GM19240 (cell line): Measurements from ENCODE around the gene MGAT3.

Experiments
- DNase-seq: peaks from one replicate; pipeline ENCODE4 v3.0.0; 2011; ENCODE audit warnings: low spot score; ENCODE audit not compliant: insufficient read length

The MGAT3 gene

DNA sequence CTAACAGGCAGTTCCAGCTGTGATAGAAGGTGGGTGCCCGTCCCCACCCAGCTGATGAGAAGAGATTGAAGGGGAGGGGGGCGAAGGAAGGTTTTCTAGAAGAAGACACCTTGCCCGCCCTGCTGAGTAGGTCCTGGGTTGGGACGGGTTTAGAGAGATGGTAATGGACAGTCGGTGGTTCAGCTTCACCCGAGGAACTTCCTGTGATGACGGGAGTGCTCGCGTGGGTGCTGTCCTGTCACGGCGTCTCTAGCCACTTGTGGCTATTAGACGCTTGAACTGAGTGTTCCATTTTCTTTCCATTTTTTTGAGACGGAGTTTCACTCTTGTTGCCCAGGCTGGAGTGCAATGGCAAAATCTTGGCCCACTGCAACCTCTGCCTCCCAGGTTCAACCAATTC, 27.6 kb upstream of the MGAT3 start:
- no peak for DNase-seq

DNA sequence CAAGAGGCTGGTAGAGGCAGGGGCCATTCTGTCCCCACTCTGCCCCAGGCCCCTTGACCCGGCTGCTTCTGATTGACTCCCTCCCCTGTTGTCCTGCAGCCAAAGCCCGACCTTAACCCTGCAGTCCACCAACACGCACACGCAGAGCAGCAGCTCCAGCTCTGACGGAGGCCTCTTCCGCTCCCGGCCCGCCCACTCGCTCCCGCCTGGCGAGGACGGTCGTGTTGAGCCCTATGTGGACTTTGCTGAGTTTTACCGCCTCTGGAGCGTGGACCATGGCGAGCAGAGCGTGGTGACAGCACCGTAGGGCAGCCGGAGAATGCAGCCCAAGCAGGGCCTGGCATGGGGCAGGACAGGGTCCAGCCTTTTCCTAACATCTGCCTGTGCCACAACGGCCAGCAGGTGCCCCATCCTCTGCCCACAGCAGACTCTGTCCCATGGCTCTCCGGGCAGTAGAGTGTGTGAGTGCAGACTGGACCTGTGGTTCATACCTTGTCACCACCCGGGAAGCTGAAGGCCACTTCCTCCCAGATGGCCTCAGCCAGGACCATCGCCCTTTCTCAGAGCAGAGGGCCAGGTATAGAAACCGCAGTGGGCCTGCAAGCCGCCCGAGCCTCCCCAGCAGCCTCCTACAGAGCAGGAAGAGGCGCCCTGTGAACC, 26.8 kb upstream of the MGAT3 start:
- no peak for DNase-seq

DNA sequence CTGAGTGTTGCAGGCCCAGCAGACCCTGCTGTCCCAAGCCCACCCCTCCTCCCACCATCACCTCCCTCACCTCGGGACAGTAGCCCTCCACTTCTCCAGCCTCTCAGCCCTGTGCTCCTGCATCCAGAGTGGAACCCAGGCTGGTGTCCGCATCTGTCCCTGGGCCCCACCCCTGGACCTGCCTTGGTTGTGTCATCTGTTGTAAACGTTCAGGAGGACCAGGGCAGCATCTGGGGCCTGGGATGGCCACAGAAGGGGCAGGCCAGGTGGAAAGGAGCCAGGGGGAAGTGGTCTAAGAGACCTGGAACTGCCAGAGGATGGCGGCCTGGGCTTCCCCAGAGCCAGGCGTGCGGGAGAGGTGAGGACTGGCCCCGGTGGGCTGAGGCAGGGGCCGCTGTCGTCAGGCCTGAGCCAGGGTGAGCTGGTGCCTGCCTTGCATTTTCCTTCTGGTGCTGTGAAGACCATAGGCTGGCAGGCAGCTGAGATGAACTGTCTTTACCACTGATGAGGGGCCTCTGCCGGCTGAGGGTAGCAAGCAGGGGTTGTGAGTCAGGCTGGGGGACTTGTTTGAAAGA, 26.1 kb upstream of the MGAT3 start:
- DNase-seq, result no peak

DNA sequence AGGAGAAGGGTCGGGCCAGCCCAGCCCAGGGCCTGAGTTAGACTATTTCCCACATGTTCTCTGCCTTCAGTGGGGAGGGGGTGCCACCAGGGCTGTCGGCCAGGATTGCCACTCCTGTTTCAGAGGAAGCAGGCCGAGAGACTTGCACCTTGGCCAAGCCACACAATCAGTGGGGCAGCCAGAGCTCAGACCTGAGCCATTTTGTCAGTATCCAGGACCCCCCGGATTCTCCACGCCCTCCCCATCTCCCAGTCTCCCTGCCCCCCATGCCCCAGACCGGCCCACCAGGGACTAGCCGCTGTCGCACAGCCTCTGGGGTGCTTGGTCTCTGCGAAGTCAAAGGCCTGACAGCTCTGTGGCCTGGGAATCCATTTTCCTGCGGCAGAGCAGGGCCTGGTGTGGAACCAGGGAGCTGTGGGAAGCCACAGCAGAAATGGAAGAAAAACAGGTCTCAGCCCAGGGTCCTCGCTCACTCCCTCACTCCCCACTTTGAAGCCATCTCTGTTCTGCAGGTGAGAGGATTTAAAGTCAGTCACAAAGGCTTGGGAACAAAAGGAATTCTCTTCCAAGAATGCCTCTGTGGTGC, 25.5 kb upstream of the MGAT3 start:
- no peak for DNase-seq

DNA sequence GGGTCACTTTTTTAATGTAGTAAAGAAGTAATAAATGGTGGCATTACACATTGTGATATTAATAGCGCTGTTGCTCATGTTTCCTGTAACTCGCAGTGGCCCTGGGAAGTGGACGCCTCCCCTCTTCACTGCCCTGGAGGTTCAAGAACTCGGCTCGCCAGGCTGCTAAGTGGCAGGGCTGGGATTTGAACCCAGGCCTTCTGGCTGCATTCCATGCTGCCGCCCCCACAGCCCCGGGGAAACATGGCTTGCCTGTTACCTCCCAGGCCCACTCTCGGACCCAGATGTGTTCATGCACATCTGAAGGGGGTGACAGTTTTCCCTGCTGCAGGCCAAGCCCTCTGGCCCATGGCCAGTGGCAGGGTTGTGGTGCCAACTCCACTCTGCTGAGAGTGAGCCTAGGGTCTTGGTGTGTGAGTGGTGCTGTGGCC, 25.0 kb upstream of the MGAT3 start:
- no peak for DNase-seq

DNA sequence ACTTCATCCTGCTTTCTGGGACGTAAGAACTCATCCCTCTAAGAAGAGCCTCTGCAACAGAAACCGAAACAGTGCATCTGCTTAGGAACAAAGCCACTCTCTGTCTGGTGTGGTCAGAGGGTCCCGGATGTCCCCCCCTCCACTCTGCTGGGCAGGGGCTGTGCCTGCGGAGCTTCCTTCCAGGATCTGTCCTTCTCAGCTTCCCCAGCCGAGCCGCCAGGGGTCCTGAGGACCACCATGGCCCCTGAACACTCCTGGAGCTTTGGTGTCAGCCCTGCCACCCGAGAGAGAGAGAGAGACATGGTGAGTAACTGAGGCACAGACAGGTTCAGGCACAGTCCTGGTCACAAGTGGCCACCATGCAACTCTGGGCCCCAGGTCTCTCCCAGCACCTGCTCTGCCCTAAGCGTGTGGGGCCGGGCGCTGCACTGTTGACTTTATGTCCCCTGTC, 24.4 kb upstream of the MGAT3 start:
- no peak for DNase-seq

DNA sequence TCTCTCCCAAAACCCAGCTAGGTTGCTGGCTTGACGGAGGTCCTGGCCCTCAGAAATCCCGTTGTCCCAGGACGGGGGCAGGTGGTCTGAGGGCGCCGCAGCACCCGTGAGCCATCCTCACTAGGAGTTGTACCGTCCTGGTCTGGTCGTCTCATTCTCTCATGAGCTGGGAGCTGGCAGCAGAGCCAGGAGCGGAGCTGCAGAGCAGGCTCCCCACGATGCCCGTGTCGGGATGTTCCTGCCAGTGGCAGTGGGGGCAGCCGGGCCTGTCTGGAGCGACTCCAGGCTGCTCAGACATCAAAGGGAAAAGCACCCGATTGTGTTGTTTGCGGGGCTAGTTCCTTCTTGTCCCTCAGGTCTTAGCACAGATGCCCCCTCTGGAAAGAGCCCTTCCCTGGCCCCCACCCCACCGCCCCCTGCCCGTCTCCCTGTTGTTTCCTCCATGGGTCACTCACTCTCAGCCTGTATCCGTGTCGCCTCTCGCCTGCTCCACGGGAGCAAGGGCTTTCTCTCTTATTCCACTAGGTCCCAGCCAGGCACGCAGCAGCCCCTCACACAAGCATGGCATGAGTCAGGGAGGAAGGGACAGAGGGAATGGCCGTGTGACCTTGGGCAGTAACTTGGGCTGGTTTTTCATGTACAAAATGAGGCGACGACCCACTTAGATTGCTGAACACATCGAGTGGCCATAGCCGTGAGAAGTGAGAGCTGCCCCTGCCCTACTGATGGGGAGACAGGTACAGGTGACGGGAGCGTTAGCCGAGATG, 23.2 kb upstream of the MGAT3 start:
- no peak for DNase-seq

DNA sequence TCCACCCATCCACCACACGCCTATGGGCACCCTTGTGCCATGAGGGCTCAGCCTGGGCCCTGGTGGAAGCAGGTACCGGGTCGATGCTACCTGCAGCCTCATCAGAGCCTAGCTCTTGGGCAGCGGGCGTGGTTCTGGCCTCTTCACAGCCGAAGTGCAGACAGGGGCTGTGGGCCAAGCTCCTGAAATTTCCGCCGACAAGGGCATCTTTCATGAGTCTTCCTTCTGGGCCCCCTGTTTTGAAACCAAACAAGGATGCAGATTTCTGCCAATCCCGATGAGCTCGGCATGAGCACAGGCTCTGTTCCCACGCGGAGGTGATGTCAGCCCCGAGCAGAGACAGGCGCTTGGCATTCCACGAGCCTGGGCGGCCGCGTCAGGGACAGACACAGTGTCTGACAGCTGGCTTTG, 22.6 kb upstream of the MGAT3 start:
- no peak for DNase-seq

DNA sequence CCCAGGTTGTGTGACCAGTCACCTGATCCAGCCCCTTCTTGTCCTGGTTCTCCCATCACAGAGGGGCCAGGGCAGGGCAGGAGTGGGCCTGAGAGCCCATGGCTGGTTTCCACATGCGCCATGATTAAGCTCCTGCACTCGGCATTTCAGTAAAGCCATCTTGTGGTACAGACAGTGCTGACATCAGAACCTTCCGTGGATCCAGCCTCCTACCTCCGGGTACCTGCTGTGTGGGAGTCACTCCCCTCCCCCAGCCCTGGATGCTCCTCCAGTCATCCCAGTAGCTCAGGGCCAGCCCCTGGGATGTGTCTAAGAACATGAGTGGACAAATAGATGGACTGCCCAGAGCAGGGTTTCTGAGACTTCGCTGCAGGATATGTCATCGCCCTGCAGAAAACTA, 22.1 kb upstream of the MGAT3 start:
- no peak for DNase-seq

DNA sequence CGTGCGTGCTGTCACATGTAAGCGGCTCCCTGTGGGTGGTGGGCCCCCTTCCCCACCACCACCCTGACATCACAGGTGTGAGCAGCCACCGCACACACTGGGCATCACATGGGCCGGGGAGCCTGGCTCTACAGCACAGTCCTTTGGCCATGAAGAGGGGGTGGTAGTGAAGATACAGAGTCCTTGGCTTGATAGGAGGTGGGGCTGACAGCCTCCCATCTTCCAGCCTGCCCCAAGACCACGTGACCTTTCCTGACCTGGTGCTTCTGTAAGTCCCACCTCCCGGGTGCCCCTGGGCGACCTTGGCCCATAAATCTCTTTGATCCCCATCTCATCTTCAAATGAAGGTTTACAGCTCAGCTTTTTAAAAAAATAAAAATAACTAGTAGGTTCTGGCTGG, 21.2 kb upstream of the MGAT3 start:
- no peak for DNase-seq

DNA sequence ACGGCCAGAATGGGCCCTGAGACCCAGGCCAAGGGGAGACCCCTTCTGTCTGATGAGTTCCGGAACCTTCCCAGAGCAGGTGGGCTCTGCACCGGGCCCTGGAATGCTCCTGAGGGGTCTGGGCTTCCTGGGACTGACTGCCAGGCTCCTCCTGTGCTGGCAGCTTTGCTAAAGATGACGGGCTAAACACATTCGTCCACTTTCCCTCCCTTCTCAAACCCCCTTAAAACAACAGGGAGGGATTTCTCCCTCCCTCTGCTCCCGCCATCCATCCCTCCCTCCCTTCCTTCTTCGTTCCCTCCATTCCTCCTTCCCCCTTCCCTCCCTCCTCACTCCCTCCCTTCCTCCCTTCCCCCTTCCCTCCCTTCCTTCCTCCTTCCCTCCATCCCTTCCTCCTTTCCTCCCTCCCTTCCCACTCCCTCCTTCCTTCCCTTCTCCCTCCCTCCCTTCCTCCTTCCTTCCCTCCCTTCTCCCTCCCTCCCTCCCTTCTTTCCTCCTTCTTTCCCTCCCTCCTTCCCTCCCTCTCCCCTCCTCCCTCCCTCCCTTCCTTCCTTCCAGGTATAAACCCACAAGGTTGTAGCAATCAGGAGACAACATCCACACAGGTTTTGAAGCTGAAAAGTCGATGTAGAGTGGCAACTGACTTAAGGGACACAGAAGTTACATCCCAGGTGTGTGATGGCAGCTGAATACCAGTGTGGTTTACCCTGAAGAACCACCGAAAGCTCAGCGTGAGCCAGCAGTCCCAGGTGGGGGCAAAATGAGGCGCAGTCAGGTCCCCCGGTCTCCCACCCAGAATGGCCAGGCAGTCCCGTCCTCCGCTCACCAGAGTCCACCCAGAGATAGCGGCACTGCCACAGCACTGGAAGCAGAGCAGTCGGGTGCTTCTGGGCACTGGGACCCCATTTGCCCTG, 18.8 kb upstream of the MGAT3 start:
- DNase-seq, result no peak

DNA sequence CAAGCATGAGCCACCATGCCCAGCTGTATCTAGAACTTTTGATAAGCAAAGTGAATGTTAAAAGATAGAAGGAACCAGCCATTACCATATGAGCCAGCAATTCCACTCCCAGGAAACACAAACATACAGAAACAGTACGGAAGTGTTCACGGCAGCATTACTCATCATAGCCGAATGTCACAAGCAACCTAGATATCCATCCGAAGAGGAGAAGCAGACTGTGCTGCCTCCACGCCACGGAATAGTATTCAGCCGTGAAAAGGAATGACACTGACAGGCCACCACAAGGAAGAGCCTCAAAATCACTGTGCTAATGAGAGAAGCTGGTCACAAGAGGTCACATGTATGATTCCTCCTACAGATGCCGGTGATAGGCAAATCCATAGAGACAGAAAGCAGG, 17.6 kb upstream of the MGAT3 start:
- DNase-seq, result no peak

DNA sequence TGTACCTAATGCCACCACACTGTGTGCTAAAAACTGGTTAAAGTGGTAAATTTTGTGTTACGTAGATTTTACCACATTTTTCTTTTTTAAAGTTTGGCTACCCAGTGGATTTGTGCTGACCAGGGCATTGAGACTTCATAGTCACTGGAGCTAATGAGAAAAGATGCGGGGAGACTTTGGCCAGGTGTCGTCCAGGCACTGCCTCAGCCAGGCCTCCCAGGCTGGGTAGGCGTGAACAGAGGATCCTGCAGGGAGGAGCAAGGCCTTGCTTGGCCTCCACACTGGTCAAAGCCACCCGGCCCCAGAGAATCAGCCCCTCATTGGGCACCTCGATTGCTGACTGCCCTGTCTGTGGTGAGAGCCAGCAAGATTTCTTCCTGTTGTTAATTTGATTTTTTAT, 13.4 kb upstream of the MGAT3 start:
- DNase-seq, result no peak

DNA sequence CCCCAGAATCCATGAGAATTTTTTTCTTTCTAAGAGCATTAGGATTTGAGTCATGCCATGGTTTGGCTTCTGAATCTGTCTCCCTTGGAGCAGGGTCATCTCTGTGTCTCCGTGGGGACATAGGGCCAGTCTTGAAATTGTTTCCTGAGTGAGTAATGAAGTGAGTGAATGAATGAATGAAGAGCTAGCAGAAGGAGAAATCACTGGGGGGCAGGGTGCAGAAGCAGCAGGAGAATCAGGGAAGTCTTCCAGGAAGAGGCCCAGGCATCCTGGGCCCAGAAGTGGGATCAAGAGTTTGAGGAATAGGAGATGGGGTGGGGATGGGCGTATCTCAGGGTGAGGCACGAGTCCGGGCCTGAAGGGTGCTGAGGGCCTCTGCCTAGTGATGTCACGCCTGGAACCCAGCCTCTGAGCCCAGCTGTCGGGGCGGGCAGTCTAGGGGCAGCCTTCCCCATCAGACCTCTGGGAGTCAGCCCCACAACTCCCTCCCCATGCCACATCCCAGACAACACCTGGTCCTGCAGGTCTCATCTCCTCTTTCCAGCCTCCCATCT, 12.5 kb upstream of the MGAT3 start:
- DNase-seq, result no peak

DNA sequence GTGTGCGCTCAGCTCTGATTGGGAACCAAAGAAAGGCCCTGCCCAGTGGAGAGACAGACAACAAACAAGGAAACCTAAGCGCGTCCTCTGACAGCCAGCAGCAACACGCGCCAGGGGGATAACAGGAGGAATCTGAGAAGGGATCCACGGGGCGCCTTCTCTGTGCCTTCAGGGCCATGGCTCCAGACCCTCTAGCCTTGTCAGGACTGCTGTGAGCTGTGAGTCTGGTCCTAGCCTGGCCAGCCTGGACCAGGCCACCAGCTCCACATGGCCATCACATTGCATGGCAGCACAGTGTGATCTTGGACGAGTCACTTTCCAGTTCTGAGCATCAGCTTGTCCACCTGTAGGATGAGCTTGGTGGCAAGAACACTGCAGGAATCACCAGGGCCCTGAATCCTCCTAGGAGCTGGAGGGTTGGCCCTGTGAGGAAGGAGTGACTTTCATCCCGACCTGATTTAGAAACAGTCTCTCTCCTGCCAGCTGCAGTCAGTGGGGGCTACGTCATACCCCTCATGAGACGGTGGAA, 11.8 kb upstream of the MGAT3 start:
- DNase-seq, result no peak

DNA sequence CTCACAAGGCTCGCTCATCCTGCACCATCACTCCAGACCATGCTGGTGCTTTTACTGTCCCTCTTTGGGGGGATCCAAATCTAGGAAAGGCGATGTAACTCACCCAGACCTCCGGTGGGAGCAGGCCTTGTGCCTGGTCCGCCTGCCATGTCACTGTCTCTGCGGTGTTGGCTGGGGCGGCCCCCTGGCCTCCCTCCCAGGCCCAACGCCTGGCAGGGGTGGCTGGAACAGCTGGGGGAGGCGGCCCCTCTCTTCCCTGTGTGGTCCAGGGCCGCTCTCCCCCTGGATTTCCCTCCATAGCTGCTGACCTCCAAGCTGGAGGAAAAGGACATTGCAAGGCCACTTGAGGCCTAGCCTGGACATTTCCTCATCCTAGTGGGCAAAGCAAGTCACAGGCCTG, 11.1 kb upstream of the MGAT3 start:
- DNase-seq, result no peak

DNA sequence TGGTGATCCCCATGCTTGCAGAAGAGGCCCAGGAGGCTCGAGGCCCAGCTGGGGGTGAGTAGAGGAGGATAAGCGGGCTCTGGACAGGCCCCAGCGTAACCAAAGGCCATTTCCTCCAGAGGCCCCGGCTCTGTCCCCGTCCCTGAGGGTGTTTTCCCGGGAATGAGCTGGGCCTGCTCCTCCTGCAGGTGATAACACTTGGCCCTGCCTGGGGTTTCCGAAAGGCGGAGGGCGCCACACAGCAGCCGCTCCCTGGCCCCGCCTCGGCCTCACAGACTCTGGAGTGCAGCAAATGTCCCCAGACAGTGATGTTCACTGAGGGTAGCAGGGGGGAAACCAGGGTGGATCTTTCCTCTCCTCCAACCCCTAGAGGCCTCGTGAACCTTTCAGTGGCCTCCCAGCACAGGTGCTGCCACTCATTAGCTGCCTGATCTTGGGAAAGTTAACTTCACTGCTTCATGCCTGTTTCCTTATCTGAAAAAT, 10.5 kb upstream of the MGAT3 start:
- DNase-seq, result no peak

DNA sequence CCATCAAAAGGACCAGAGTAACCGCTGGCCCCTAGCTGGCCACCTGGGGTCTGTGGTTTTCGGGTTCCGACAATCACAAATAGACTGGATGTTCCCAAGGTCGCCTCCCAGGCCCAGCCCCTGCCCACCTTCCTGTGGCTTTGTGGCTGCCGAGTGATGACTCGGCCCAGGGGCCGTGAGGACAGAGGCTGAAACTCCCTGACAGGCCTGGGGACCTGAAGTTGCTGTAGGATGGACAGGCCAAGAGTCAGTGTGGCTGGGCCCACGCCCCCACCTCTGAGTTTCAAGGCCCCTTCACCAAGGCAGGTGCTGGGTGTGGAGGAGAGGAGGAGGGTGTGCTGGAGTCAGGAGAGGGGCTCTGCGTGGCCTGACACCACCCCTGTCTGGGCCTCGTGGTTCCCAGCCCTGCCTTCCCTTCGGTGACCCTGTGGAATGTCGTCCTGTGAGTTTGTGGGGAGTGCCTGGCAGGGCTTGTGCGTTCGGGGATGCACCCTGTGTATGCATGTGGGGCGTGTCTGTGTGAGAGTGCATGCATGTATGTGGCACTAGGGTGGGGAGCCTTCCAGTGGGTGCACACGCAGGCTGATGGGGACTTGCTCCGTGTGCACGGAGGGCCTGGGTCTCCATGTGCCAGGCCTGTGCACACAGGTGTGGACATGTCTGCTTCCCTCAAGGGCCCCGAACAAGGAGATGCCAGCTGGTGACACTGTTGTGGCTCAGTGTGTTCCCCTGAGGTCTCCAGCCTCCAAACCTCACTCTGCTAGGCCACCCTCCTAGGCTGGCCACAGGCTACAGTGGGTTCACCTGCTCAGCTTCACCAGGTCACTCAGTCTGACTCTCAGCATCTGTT, 8.4 kb upstream of the MGAT3 start:
- no peak for DNase-seq

DNA sequence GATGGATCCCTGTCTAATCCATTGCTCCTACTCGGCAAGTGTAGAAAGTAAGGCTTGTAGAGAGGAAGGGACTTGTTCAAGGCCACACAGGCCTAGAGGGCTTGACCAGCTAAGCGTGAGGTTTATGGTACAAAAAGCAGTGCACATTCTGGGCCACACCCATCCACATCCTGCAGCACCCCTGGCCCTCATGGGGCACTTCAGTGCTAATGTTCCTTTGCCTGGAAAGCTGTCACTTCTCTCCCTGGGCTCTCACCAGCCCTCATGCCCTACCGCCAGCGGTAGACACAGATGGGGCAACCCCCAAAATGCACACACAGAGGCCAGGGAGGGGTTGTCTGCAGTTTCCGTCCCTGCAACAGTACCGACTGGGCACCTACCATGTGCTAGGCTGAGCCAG, 7.1 kb upstream of the MGAT3 start:
- no peak for DNase-seq
